ENCODE data around the gene TXNIP. TPM values are rescaled to one million over a fixed set of nuclear protein-coding genes. Genes with fewer than 3 reads are reported as not detected.
A peak's percentile ranks its signal among the peaks of the same experiment; 100 is the strongest.

Gene TXNIP, protein sequence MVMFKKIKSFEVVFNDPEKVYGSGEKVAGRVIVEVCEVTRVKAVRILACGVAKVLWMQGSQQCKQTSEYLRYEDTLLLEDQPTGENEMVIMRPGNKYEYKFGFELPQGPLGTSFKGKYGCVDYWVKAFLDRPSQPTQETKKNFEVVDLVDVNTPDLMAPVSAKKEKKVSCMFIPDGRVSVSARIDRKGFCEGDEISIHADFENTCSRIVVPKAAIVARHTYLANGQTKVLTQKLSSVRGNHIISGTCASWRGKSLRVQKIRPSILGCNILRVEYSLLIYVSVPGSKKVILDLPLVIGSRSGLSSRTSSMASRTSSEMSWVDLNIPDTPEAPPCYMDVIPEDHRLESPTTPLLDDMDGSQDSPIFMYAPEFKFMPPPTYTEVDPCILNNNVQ
- total RNA-seq (1,000 to 10,000 TPM in 2 of 10 donors, 100 to 1,000 TPM in 8; 544 to 1,142 (median 777) TPM), polyA plus RNA-seq (100 to 1,000 TPM; 231 to 681 TPM)
- long read RNA-seq, donor 1, transcript TXNIP-204 (8 exons, 2,926 nt) = major isoform, 106 of 241 reads
- long read RNA-seq, donor 1, transcript TXNIP-202 (2 exons, 509 nt) = minor isoform, 32 of 241 reads
- long read RNA-seq, donor 1, partial matches to known transcripts = 80 of 241 reads
- long read RNA-seq, donor 1, other reads (novel, unspliced or antisense) = 21 of 241 reads
- long read RNA-seq, donor 2, transcript TXNIP-202 (2 exons, 509 nt) = minor isoform, 28 of 244 reads
- long read RNA-seq, donor 2, transcript TXNIP-204 (8 exons, 2,926 nt) = major isoform, 100 of 244 reads
- long read RNA-seq, donor 2, partial matches to known transcripts = 97 of 244 reads
- long read RNA-seq, donor 2, other reads (novel, unspliced or antisense) = 19 of 244 reads
- long read RNA-seq, donor 3, transcript TXNIP-201 (7 exons, 1,225 nt) = minor isoform, 6 of 915 reads
- long read RNA-seq, donor 3, transcript TXNIP-202 (2 exons, 509 nt) = minor isoform, 223 of 915 reads
- long read RNA-seq, donor 3, transcript TXNIP-204 (8 exons, 2,926 nt) = major isoform, 258 of 915 reads
- long read RNA-seq, donor 3, partial matches to known transcripts = 399 of 915 reads
- long read RNA-seq, donor 3, other reads (novel, unspliced or antisense) = 29 of 915 reads

GRCh38 chr1:145996433-145997015, at the start of gene TXNIP:
TXNIP (minus strand) TSS chr1:145996579; CDS start chr1:145996266, 313 bp downstream.
- intact Hi-C loops (cut with DNase I) = loop anchor here in 4 of 10 donors (1.0 to 2.0 kb wide), 4 partner anchors 16 to 18 kb away; no protein-coding TSS in a partner anchor

GRCh38 chr1:146039844-146040194, 43.4 kb upstream of the TXNIP start:
- Histone ChIP-seq H3K4me1 (peaks cover 0 to 42% (median 9%) of the 10 kb centered on the region in 9 donors), H3K4me3 (peak overlapping the region in 7 of 10 donors; percentile 62 to 76 (median 68)), H3K27me3 (no peaks in the 10 kb centered on the region), H3K27ac (peak overlapping the region in 7 of 10 donors; percentile 6 to 91 (median 87)), H3K36me3 (no peaks in the 10 kb centered on the region), H3K9me3 (no peaks in the 10 kb centered on the region)
- intact Hi-C loops (cut with DNase I) = no loop called here
- ATAC-seq = no peak
- no peak for DNase-seq
- 46 to 55% methylated on average over 9 of the region's 9 CpGs for WGBS, 2 donors
- TF ChIP-seq, protein P1, sequence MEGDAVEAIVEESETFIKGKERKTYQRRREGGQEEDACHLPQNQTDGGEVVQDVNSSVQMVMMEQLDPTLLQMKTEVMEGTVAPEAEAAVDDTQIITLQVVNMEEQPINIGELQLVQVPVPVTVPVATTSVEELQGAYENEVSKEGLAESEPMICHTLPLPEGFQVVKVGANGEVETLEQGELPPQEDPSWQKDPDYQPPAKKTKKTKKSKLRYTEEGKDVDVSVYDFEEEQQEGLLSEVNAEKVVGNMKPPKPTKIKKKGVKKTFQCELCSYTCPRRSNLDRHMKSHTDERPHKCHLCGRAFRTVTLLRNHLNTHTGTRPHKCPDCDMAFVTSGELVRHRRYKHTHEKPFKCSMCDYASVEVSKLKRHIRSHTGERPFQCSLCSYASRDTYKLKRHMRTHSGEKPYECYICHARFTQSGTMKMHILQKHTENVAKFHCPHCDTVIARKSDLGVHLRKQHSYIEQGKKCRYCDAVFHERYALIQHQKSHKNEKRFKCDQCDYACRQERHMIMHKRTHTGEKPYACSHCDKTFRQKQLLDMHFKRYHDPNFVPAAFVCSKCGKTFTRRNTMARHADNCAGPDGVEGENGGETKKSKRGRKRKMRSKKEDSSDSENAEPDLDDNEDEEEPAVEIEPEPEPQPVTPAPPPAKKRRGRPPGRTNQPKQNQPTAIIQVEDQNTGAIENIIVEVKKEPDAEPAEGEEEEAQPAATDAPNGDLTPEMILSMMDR (IDR thresholded peaks at IDR 0.05) = no peak

More at GRCh38 chr1:145996433-145997015, at the start of gene TXNIP:
- DNase-seq = peak; percentile 99
- no peaks in the 10 kb centered on the region for H3K27me3 ChIP-seq
- peaks cover 12 to 65% (median 52%) of the 10 kb centered on the region in 9 donors for H3K4me1 ChIP-seq
- WGBS, 2 donors = 0% methylated on average over 30 of the region's 30 CpGs
- H3K27ac ChIP-seq = peak within 1 kb of the TSS; percentile 89 to 99 (median 97)
- peak within 1 kb of the TSS; percentile 70 to 90 (median 76) for H3K4me3 ChIP-seq
- ATAC-seq = peak; percentile 90 to 95 (median 93)
- no peaks in the 10 kb centered on the region for H3K9me3 ChIP-seq
- peaks cover 8 to 42% (median 35%) of the 10 kb centered on the region in 9 donors for H3K36me3 ChIP-seq
- TF ChIP-seq, protein P1 (IDR thresholded peaks at IDR 0.05) = no peak

- intact Hi-C loops (cut with DNase I) = no loop called here
- TF ChIP-seq, protein P1 (IDR thresholded peaks at IDR 0.05) = no peak
- Histone ChIP-seq H3K36me3 (no peaks in the 10 kb centered on the region), H3K27me3 (no peaks in the 10 kb centered on the region), H3K9me3 (no peaks in the 10 kb centered on the region), H3K4me1 (peaks cover 0 to 42% (median 9%) of the 10 kb centered on the region in 9 donors), H3K27ac (peak overlapping the region; percentile 66 to 91 (median 86)), H3K4me3 (peak overlapping the region; percentile 61 to 80 (median 67))
- DNase-seq (peak; percentile 76 to 83), ATAC-seq (peak; percentile 46 to 75 (median 64))
- WGBS, 2 donors = 0% methylated on average over 21 of the region's 21 CpGs
Observed at GRCh38 chr1:146036965-146037646, 40.7 kb upstream of the TXNIP start.

Data from heart right ventricle (tissue), 16 donors.